Embryonic facial prominence (tissue), 1 donor: ENCODE results near the gene ZBED5.
A peak's percentile ranks its signal among the peaks of the same experiment; 100 is the strongest.
"Not testable (repeated sequence)": the region's sequence is repeated elsewhere in the genome, so short reads cannot be mapped to it uniquely, and the experiment has no call there.

Source experiments
- DNase-seq: peaks from one replicate; pipeline ENCODE4 v3.0.0-alpha.2; 2016; ENCODE audit errors: extremely low spot score

Gene ZBED5

GRCh38 chr11:10857709-10858438 is at the start of gene ZBED5:
Gene ZBED5, minus strand, starts transcription at chr11:10858053. Its CDS starts 3,108 bp downstream, at chr11:10854945.
- DNase-seq = peak; percentile 95

DNA sequence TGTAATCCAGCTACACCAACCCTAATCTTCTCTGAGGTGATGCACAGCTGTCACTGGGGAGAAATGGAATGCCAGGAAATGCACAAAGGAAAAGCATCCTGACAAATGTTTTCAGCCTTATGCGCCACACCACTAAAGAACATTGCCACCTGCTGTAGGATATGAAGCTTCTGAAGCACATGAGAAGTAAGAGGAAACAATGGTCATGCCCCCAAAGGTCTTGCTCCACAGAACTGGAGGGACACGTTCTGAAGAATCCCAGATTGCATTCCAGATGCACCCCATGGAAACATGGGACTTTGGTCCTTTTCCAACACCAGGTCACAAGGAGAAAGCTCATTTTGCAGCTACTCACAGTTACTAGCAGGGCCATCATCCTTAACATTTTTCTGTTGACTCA is 48.7 kb upstream of the ZBED5 start:
- DNase-seq = no peak

- DNase-seq = no peak
Observed at GRCh38 chr11:10902301-10903063, 44.6 kb upstream of the ZBED5 start.

DNA sequence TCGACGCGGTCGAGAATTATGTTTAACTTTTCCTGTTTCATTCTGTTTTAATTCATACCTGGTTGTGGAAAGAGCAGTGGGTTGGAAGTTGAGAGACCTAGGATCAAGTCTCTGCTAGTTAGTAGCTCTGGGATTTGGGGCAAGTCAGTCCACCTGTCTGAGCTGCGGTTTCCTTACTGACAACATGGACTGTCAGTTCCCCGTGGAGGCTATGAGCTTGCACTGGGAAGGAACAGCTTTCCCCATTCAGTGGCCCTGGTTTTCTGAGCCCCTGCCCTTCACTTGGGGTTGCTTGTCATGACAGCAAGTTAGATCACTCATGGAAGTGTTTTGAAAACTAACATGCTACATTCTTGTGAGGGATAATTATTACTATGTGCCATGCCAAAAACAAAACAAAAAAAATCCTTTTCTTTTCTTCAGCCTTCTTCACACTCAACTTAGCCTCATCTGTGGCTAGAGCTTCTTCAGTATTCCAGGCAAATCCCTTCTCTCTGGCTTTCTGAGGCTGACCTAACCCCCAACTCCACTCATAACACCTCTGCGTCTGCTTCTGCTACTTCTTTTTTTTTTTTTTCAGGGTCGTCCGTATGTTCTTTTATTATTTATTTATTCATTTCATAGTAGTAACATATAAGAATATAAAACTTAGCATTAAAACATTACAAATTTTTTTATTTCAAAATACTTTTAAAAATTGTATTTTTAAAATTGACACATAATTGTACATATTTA is 43.0 kb upstream of the ZBED5 start:
- DNase-seq = no peak

GRCh38 chr11:10899121-10899830 is 41.4 kb upstream of the ZBED5 start:
- no peak for DNase-seq

GRCh38 chr11:10898763-10899025 is 40.8 kb upstream of the ZBED5 start:
- no peak for DNase-seq

- DNase-seq = no peak
Observed at GRCh38 chr11:10898003-10898762, 40.3 kb upstream of the ZBED5 start.

DNA sequence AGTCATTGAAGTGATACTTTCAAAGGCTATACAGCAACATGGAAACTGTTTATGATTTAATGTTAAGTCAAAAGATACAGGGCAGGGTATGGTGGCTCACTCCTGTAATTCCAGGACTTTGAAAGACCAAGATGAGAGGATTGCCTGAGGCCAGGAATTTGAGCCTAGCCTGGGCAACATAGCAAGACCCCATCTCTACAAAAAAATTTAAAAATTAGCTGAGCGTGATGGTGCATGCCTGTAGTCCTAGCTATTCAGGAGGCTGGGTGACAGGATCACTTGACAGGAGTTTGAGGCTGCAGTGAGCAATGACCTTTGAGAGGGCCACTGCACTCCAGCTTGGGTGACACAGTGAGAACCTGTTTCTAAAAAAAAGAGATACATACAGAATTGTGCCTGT is 39.3 kb upstream of the ZBED5 start:
- DNase-seq = no peak

DNA sequence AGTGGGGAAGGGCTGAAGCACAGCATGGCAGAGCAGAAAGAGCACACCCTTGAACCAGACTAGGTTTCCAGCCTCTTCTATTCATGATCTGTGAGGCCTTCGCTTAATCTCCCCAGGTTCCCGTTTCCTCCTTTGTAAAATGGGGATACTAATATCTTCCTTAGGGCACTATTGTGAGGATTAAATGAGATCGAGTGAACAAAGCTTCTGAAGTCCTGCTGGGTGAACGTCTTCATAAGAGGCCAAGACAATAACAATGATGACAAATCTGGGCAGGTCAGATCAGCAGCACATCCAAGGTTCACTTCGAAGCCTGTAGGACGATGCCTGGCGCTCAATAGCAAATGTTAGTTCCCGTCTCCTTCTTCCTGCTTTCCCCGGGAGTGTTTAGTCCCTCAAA is 38.6 kb upstream of the ZBED5 start:
- no peak for DNase-seq

GRCh38 chr11:10895285-10895684 is 37.4 kb upstream of the ZBED5 start:
- no peak for DNase-seq

DNA sequence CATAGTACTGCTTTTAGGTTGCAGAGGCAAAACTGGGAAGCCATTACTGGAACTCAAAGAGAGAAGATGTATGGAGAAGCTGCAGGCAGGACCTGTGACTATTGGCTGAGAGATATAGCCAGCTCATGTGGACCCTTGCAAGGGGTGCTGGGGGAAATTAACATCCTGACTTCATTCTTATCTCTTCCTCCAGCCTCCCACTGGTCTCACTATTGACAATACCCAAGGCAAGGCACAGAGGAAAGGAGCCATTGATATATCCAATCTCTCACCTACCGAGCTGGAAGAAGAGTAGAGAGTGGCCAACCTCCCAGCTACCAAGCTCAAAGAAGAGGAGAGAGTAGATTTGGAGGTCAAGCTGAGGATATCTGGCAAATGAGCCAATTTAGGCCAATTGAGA is 36.8 kb upstream of the ZBED5 start:
- DNase-seq = no peak

GRCh38 chr11:10893714-10894151 is 35.9 kb upstream of the ZBED5 start:
- DNase-seq = no peak

GRCh38 chr11:10892250-10892649 is 34.4 kb upstream of the ZBED5 start:
- no peak for DNase-seq

DNA sequence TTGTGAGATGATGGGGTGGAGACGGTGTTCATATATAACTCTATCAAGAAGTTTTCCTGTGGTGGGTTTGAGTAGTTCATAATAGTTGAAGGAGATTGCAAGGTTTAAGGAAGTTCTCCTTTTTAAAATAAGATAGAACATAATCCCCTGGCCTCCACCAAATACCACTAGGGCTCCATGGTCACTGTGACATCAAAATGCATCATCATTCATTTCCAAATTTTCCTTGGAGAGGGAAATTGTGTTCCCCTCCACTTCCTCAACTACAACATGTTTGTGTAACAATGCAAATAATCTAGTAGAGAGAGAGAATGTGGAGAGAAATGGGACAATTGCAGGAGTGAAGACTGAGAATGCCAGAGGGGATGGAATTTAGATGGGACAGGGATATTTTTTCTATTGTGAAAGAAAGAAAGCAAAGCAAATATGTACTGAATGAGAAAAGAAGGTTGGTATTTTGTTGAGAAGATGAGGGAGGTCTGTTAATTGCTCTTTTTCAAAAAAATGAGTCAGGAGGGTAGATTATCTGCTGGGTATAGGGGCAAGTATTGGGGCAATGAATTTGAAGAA is 33.4 kb upstream of the ZBED5 start:
- no peak for DNase-seq

DNA sequence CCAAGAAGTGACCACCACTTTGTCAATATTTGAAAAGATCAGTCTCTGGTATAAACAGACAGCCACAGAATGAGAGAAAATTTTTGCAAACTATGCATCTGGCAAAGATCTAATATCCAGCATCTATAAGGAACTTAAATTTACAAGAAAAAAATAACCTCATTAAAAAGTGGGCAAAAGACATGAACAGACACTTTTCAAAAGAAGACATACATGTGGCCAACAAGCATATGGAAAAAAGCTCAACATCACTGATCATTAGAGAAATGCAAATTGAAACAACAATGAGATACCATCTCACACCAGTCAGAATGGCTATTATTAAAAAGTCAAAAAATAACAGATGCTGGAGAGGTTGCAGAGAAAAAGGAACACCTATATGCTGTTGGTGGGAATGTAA is 32.2 kb upstream of the ZBED5 start:
- DNase-seq = not testable (repeated sequence)

DNA sequence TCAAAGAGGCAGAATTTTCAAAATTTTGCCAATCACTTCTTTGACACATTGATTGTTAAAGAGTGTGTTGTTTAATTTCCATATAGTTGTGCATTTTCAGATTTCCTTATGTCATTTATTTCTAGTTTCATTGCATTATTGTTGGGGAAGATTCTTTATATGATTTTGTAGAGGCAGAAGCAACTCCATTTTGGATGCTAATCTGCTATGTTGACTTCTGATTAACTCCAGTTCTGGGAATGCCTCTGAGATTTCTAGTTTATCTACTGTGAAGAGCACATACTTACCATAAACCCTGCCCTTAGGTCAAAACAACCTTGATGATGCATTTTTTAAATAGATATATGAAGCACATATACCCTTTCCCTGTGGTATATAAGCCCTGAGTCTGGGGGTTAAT is 29.5 kb upstream of the ZBED5 start:
- DNase-seq = no peak

- DNase-seq = no peak
Observed at GRCh38 chr11:10886652-10887250, 28.9 kb upstream of the ZBED5 start.

DNA sequence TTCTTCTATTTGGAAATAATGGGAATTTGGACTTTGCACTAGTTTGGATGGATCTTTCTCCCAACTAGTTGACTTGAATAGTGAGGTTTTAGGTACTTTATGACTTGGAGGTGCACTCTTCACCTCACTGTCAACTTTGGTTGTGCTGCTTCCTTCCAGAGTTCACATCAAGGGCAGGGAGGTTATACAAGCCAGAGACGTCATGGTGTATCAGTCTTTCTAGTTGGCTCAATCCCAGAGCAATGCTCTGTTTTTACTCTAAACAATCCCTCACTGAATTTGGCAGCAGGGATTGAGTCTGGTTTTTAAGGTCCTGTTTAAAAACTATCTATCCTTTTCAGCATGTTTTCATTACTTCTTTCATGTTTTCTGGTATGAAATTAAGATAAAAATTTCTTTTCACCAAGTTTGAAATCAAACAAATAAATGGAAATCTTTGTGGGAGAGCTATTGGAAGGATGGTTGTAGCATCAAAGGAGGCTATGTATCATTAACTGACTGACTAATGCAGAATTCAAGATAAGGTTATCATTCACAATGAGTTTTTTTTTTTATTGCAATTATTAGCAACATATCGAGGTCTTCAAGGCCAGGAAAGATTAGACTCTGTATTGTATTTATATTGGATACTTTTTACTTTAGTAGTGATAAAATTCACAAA is 28.0 kb upstream of the ZBED5 start:
- DNase-seq = no peak

- not testable (repeated sequence) for DNase-seq
Observed at GRCh38 chr11:10884292-10884691, 26.4 kb upstream of the ZBED5 start.

GRCh38 chr11:10881892-10882291 is 24.0 kb upstream of the ZBED5 start:
- DNase-seq = no peak
